Skin epidermis (tissue), 12 donors: ENCODE measurements around the gene POLR2F.
A peak's percentile ranks its signal among the peaks of the same experiment; 100 is the strongest.
"Not testable (repeated sequence)": the region's sequence is repeated elsewhere in the genome, so short reads cannot be mapped to it uniquely, and the experiment has no call there.

Source experiments
- H3K27ac ChIP-seq, 21 experiments: fragments of 200-600 bp; sonication (generic) in 11 of 21; one replicate each; pipeline ENCODE4 v1.5.0; 2020; ENCODE audit warnings: mild to moderate bottlenecking in 3 of 21, inconsistent platforms in 2 of 21, moderate library complexity in 2 of 21
- H3K4me3 ChIP-seq, 7 experiments: fragments of 200-600 bp; sonication (generic) in 2 of 7; one replicate each; pipeline ENCODE4 v1.5.0; 2020; ENCODE audit warnings: inconsistent platforms in 2 of 7, mild to moderate bottlenecking in 2 of 7, moderate library complexity in 1 of 7

Gene POLR2F

GRCh38 chr22:37924386-37925065 lies 29.0 kb upstream of the POLR2F start:
- no peak overlapping the region for H3K4me3 ChIP-seq
- no peak overlapping the region for H3K27ac ChIP-seq

DNA sequence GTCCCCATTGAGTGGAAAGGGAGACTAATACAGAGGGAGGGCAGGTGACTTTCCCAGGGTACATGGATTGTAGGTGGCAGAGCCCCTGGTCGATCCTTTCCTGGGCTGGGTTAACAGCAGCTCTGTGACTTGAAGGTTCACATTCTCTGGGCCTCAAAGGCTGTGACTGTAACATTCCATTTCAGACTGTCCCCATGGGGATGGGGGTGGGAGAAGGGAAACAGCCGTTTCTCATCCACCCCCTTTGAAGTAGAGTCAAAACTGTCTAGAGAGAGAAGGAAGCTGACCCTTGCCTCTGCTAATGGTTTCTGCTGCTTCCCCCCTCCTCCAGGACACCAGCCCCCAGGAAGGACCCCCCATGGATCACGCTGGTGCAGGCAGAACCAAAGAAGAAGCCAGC lies 28.2 kb upstream of the POLR2F start:
- H3K27ac ChIP-seq: no peak overlapping the region
- H3K4me3 ChIP-seq: no peak overlapping the region

- no peak overlapping the region for H3K4me3 ChIP-seq
These were observed 27.7 kb upstream of the POLR2F start for GRCh38 chr22:37925767-37926166.

GRCh38 chr22:37926358-37926757 lies 27.1 kb upstream of the POLR2F start:
- Histone ChIP-seq H3K4me3 (no peak overlapping the region), H3K27ac (no peak overlapping the region)

More at GRCh38 chr22:37925767-37926166, 27.7 kb upstream of the POLR2F start:
- H3K27ac ChIP-seq: no peak overlapping the region

- no peak overlapping the region for H3K27ac ChIP-seq
- no peak overlapping the region for H3K4me3 ChIP-seq
These were observed 26.5 kb upstream of the POLR2F start for GRCh38 chr22:37926771-37927636.

DNA sequence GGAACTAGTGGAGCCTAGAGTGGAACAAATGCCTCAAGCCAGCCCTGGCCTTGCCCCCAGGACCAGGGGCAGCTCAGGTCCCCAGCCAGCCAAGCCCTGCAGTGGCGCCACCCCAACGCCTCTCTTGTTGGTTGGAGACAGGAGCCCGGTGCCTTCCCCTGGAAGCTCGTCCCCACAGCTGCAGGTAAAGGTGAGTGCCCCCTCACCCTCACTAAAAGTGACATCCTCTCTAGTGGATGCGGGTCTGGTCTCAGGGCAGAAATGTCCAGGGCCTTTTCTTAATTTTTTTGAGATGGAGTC lies 25.9 kb upstream of the POLR2F start:
- no peak overlapping the region for H3K4me3 ChIP-seq
- no peak overlapping the region for H3K27ac ChIP-seq

- Histone ChIP-seq H3K27ac (peak overlapping the region in 6 of 21 experiments; percentile 5 to 64 (median 38)), H3K4me3 (no peak overlapping the region)
These were observed 24.1 kb upstream of the POLR2F start for GRCh38 chr22:37929390-37929789.

- H3K4me3 ChIP-seq: no peak overlapping the region
- peak overlapping the region in 9 of 21 experiments; percentile 7 to 64 (median 34) for H3K27ac ChIP-seq
These were observed 23.1 kb upstream of the POLR2F start for GRCh38 chr22:37930270-37930951.

DNA sequence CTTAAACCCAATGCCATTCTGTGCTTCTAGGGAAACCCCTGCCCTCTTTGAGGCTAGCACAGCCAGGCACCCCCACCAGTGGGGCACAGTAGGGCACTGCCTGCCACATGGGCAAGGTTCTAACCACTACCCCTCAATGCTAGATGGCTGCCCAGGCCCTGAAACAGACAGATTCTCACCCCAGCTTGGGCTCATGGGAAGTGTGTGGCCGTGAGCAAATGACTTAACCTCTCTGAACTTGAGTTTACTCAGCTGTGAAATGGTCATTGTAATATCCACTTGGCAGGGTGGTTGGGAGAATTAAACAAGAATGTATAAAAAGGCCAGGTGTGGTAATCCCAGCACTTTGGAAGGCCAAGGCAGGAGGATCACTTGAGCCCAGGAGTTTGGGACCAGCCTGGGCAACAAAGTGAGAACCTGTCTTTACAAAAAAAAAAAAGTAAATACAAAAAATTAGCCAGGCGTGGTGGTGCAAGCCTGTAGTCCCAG lies 22.5 kb upstream of the POLR2F start:
- H3K4me3 ChIP-seq: no peak overlapping the region
- peak overlapping the region in 2 of 21 experiments; percentile 18 to 34 for H3K27ac ChIP-seq

DNA sequence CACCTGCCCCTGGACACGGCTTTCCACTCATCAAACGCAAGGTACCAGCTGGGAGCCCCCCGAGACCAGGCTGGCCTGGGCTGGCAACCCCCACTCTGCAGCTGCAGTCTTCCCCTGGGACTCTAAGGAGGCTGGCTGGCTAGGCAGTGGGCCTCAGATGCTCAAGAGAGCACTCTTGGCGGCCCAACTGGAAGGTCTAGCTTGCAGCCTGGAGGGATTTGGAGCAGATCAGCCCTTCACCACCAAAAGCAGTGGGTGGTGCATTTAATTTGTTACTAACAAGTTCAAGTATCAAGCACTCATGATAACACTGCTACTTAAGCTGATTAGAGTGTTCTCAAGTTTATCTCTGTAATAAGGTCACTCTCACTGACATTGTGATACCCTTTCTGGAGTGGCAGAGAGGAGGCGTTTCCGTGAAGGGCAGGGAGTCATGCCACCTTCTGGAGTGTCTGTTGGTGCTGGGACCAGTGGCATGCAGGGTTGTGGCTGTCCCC lies 21.6 kb upstream of the POLR2F start:
- H3K27ac ChIP-seq: peak overlapping the region in 6 of 21 experiments; percentile 30 to 70 (median 38)
- no peak overlapping the region for H3K4me3 ChIP-seq

GRCh38 chr22:37932401-37932800 lies 21.1 kb upstream of the POLR2F start:
- Histone ChIP-seq H3K4me3 (no peak overlapping the region), H3K27ac (peak overlapping the region in 11 of 21 experiments; percentile 23 to 78 (median 40))

DNA sequence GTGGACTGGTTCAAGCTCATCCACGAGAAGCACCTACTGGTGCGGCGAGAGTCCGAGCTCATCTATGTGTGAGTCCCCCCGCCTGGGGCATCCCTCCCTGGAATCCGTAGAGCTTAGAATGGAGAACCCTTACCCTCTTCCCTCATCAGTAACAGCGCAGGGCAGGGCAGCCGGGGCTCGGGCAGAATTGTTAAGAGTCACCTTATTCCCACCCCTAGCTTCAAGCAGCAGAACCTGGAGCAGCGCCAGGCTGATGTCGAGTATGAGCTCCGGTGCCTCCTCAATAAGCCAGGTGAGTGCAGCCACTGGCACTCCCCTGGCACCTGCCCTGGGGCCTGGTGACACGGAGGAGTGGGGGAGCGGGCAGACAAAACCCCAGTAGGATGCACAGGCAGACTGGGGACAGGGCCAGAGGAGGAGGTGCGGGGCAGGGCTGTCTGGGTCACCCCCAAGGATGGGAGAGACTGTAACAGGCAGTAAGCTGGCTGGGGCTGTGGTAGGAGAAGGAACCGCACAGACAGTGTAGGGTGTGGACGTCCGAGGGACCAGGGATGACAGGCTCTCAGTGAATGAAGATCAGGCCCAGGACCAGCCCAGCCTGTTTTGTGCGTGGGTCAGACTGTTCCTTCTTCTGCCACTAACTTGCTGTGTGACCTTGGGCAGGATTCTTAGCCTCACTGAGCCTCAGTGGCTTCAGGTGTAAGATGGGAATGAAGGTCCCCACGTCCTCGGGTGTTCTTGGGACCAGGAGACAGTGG lies 20.5 kb upstream of the POLR2F start:
- Histone ChIP-seq H3K27ac (peak overlapping the region in 20 of 21 experiments; percentile 14 to 78 (median 57)), H3K4me3 (no peak overlapping the region)

DNA sequence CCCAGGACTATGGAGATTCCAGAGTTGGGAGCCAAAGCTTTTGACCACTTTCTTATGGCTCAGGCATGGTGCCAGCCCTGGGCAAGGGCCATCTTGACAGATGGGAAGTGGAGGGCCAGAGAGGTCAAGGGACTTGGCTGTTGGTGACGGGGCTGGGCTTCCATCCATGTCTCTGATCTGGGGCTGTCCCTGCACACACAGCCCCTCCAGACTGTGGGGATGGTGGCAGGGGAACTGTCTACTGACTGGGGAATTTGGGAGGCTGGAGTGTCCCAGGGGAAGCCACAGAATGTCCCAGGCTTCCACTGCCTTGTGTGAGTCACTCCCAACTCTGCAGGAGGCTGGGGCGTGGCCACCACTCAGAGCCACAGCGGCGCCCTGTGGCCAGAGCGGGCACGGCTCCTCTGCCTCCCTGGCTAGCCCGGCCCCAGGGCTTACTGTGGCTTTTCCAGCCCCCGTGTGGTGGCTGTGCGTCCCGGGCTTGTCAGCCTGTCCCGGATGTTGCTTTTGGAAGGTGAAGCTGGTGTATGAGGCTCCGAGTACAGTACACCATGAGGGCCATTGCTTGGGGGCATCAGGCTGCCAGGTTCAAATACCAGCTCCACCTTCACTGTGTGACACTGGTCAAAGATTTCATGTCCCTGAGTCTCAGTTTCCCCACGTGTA lies 19.7 kb upstream of the POLR2F start:
- H3K27ac ChIP-seq: peak overlapping the region in 20 of 21 experiments; percentile 10 to 78 (median 57)
- H3K4me3 ChIP-seq: no peak overlapping the region

DNA sequence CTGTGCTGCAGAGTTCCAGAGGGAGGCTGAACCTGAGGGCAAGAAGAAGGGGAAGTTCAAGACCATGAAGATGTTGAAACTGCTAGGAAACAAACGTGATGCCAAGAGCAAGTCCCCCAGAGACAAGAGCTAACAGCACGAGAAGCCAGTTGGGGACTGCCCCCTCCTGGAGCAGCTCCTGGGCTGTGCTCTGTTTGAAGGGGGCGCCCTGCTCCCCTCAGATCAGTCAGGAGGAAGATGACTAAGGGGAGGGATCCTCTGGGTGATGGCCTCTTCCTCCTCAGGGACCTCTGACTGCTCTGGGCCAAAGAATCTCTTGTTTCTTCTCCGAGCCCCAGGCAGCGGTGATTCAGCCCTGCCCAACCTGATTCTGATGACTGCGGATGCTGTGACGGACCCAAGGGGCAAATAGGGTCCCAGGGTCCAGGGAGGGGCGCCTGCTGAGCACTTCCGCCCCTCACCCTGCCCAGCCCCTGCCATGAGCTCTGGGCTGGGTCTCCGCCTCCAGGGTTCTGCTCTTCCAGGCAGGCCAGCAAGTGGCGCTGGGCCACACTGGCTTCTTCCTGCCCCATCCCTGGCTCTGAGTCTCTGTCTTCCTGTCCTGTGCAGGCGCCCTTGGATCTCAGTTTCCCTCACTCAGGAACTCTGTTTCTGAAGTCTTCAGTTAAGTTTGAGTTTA lies 12.7 kb upstream of the POLR2F start:
- H3K27ac ChIP-seq: peak overlapping the region in 1 of 21 experiments; percentile 35
- H3K4me3 ChIP-seq: no peak overlapping the region

GRCh38 chr22:37942133-37942532 lies 11.4 kb upstream of the POLR2F start:
- H3K27ac ChIP-seq: no peak overlapping the region
- H3K4me3 ChIP-seq: no peak overlapping the region

- Histone ChIP-seq H3K4me3 (no peak overlapping the region), H3K27ac (no peak overlapping the region)
These were observed 10.2 kb upstream of the POLR2F start for GRCh38 chr22:37943136-37943824.

DNA sequence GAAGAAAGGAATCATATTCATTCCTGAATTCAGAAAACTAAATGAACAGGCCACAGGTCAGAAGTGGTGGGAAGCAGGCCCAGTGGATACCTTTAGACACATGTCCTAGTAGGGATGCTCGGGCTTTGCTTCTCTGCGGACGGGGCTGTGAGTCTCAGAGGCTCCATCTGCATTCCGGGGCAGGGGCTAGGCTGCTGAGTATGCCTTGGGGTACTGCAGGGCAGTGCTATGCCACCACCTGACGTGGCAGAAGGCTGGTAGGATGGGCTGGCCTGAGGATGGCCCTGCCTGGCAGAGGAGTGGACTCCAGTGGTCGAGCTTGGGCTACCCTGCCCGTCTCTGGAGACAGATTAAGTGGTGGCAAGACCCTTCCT lies 9.7 kb upstream of the POLR2F start:
- Histone ChIP-seq H3K4me3 (no peak overlapping the region), H3K27ac (no peak overlapping the region)

GRCh38 chr22:37944423-37944822 lies 9.1 kb upstream of the POLR2F start:
- not testable (repeated sequence) for H3K27ac ChIP-seq, H3K4me3 ChIP-seq
